HG03460 (cell line): Measurements from ENCODE around the gene MOB2.
A peak's percentile ranks its signal among the peaks of the same experiment; 100 is the strongest.

Source experiments
- ATAC-seq: cut with Tn5 transposase; IDR thresholded peaks from one replicate; pipeline ENCODE4 v1.9.1; 2021; ENCODE audit not compliant: unreplicated experiment

The MOB2 gene

DNA sequence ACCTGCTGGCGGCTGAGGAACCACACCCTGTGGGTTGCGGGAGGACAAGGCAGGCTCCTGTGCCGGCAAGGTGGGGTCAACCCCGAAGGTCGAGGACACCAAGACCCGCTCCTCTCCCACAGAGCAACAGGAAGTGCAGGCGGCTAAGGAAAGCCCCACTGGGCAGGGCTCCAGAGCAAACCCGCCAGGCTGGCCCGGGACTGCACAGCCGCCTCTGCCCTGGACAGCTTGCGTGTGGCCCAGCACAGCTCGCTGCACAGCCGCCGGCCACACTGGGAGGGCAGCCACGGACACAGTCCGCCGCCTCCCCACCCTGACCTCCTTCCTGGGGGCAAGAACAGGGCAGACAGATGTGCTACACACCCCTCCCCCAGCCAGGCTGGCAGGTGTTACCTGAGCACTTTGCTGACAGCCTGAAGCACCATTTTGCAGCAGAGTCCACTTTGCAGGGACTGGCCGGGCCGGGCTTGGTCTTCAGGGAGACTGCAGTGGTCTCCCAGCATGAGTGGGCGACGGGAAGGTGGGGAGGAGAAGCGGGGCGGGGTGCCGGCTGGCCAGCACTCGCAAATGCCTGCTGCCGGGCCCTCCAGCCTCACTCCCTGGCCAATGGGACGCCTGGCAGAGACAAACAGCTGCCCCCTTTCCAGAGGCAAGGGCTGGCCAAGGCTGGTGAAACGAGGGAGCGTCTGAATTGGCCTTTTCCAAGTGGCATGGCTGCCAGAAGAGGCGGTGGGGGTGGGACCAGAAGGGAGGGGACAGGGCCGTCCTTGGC lies at the start of gene MOB2:
Gene MOB2, minus strand, starts transcription at position 726 of the 772 bp plus-strand sequence. Its CDS starts 223 bp downstream, at position 503.
- ATAC-seq = no peak

GRCh38 chr11:1534682-1535081 lies 48.1 kb upstream of the MOB2 start:
- ATAC-seq = no peak

GRCh38 chr11:1534171-1534570 lies 47.6 kb upstream of the MOB2 start:
- no peak for ATAC-seq

DNA sequence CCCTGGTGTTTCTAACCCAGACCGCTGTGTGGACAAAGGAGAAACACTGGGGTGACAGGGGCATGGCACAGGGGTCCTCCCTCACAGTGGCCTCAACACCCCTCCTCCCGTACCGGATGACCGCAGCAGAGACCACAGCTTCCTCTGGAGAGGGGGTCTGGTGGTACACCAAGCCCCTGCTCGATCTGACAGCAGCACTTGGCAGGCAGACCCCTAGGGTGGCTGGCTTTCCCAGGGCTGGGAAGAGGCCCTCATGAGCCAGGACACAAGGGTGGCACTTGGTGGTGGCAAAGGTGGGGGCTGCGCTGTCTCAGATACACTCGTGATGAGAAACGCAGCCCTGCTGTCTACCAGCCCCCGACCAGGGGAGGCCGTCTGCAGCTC lies 46.8 kb upstream of the MOB2 start:
- no peak for ATAC-seq

DNA sequence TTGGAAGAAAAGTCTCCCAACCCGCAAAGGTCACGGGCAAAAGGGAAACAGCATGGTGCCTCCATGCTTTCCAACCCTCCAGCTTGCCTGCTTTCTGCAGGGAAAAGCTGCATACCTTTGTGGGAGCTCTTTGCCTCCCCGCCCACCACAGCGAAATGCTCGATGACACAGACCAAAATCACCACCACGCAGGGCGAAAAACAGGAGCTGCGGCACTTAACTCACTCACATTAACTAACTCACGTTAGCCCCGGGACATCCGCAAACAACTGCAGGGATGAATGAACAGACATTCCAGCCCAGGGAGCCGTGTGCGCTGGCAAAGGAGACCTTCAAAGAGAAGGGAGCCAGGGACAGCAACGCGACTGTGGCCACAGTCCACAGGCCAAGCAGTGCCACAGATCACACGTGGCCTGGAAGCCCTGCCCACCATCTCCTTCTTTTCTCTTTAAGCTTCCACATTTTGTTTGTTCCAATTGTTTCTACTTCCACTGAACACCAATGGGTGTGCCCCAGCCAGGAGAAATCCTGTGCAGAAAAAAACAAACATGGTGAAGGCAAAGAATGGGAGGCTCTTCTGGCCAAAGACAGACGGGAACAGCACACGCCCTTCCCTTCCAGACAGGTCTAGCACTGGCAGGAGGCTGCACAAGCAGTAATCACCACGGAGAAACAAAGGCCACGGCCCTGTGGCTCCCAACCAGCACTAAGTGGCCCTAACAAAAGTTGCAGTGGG lies 46.2 kb upstream of the MOB2 start:
- ATAC-seq = no peak

DNA sequence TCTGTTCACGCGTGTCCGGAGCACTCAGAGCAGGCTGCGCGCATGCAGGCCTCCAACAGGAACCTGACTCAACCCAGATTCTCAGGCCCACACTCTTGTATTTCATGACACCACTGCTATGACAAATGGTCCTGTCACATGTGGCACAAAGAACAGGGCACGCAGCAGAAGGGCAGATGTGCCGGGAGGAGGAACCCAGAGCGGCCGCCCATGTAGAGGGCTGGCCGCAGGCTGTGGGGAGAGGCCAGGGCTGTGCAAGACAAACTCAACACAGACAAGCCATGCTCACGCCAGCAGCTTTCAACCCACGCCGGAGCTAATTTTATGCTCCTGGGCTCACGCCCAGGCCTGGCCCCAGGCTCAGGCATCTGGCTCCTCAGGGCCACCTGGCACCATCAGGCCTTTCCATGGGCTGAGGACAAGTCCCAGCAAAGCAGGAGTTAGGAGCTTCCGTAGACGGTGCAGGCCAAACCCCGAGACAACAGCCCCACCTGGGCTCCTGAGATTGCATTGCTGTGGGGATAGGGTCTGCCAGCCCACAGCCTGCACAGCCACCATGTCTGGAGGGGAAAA lies 45.5 kb upstream of the MOB2 start:
- no peak for ATAC-seq

DNA sequence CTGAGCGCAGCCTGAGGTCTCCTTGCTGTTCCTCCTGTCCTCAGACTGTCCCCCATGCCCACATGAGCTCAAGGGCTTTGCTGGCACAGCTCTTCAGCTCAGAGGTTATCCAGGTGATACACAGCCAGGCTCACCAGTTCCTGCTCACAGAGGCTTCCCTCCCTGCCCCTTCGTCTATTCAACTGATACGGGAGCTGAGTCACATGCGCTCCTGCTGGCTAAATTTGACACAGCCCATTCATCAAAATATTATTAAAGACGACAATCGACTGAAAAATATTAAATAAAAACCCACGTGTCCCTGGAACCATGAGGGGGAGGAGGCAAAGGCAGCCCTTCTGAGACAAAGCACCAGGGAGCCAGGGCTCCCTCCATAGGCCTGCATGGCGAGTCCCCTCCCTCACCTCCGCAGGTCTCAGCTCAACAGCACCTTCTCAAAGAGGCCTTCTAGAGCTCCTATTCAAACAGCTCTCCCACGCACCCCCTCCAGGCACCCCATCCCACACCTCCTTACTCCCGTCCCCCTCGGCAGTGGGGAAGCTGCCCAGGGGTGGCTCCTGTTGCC lies 45.0 kb upstream of the MOB2 start:
- ATAC-seq = no peak

- no peak for ATAC-seq
Observed at GRCh38 chr11:1530686-1531448, 44.3 kb upstream of the MOB2 start.

- ATAC-seq = no peak
Observed at GRCh38 chr11:1529774-1530173, 43.2 kb upstream of the MOB2 start.

GRCh38 chr11:1529286-1529685 lies 42.7 kb upstream of the MOB2 start:
- no peak for ATAC-seq

GRCh38 chr11:1528710-1529109 lies 42.1 kb upstream of the MOB2 start:
- ATAC-seq = no peak

- no peak for ATAC-seq
Observed at GRCh38 chr11:1526785-1527184, 40.2 kb upstream of the MOB2 start.

DNA sequence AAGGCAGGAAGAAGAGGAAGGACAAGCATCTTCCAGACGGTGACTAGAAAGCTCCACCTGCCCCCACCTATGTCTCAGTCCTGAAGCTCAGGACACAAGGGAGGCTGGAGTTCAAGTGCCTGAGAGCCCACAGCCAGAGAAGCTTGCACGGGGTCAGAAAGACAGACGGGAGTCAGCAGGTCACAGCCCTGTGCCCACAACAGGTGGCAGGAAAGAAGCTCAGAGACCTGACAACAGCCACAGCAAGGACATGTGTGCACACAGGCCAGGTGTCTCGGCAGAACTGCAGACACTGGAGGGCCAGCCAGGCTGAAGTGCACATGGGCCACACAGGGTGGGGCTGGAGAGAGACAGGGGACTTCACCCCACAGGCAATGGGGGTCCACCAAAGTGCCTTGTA lies 37.2 kb upstream of the MOB2 start:
- ATAC-seq = no peak

DNA sequence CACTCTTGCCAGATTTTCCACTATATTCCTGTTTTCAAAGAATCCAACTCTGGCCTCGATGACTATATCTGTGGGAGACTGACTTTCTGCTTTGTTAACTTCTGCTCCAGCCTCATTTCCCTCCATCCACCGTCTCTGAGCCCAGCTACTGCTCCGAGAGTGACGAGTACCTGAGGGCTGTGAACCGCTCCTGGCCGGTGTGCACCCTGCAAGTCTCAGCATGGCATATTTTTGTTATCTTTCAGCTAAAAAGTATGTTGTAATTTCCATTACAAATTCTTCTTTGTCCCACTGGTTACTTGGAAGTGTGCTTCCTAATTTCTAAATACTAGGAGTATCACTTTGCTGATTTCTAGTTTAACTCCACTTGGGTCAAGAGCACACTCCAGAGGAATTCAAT lies 36.5 kb upstream of the MOB2 start:
- ATAC-seq = no peak

DNA sequence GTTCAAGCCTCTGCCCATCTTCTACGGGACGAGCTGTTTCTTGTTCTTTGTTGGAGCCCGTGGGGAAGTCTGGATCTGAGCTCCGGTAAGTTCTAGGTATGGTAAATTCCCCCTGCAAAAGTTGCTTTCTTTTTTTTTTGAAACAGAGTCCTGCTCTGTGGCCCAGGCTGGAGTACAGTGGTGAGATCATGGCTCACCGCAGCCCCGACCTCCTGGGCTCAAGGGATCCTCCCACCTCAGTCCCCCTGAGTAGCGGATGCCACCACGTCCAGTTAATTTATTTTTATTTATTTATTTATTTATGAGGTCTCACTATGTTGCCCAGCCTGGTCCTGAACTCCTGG lies 35.5 kb upstream of the MOB2 start:
- peak; percentile 13 for ATAC-seq

DNA sequence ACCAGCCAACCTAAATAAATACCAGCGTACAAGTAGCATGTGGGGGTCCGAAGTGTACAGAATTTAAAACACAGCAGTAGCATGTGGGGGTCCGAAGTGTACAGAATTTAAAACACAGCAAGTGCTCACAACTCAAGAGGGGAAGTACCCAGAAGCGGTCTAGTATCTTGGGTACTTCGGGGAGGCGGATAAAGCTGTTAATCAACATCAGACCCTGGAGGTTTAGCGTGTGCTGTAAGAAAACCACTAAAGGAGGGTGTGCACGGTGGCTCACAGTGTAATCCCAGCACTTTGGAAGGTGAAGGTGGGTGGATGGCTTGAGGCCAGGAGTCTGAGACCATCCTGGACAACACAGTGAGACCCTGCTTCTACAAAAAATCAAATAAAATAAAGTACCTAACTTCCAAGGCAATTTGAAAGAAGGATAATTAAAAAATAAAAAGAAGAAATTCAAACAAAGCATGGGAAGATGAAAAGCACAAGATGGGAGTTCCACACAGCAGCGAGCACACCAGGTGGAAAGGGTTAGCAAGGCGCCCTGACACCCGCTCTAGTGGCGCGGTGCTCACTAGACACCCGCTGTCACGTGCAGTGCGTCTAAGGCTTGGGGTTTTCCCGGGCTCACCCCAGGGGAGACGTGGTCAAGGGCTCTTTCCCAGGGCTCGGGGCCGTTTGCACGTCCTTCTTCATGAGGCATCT lies 35.0 kb upstream of the MOB2 start:
- ATAC-seq = peak; percentile 75

DNA sequence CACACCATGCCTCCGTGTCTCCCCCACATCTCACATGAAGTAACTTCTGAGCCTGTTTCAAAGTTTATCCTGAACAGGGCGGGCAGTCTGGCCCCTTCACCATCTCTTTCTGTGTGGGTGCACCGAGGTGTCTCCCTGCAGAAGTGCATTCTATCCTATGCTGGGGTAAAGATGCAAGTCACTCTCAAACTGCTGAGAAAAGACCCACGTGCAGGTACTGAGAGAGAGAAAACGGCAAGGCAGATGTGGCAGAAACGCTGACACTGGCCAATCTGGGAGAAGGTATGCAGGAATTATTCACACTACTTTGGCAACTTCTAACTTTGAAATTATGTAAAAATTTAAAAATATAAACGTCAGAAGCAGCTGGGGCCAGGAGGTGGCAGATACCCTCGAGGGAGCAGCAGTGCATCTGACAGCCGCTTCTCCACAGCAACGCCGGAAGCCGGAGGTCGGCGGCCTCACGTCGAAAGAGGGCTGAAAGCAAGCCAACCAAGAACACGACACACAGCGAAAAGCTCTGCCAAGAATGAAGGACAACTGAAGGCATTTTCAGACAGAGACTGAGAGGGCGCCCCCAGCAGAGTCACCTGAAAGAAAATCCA lies 34.2 kb upstream of the MOB2 start:
- no peak for ATAC-seq

GRCh38 chr11:1520209-1520662 lies 33.7 kb upstream of the MOB2 start:
- ATAC-seq = no peak

DNA sequence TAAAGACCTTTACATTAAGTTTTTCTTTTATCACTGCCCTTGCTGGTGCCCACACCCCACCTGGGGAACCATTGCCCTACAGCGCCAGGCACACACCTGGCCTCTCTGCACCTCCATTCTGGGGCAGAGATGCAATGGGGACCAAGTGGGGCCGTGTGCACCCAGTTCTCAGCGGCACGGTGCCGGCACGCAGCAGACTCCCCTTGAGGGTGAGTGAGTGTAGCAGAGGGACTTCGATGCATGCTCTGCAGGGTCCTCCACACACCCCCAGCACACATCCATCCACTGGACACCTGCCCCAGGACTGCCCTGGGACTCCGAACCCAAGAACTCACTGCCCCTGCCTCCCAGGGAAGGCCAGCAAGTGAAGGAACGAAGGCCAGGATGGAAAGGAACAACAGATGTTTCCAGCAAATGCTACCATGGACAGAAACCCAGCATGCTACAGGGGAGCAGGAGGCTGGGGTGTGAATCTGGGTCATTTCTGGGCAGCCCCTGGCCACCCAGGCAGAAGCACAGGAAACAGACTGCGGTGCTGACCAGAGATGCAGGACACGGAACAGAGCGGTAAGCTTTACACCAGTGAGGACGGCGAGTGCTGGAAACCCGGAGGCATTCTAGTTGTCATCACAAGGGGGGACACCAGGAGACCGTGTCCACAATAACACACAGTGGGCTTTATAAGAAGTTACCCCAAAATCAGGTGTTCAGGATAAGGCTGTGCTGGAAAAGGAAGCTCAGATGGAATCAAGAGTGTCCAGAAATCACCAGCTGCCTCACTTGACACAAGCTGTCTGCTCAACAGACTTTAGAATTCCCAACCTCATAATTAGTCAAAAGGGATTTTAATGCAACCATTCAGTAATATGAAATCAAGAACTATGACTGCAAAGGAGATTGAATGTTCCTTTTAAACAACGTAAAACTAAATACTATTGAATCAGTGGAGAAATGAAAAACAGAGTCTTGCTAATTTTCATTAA lies 32.7 kb upstream of the MOB2 start:
- no peak for ATAC-seq
